Stomach smooth muscle (tissue), 2 donors: ENCODE results near the gene LRRC30.

ENCODE experiments used
- H3K27ac ChIP-seq: one replicate; pipeline ENCODE4 v1.7.0; 2013; ENCODE audit warnings: mild to moderate bottlenecking, low read length, inconsistent platforms
- H3K27me3 ChIP-seq, 2 donors: one replicate each; pipeline ENCODE4 v1.7.0; 2013; ENCODE audit warnings: low read length in 2 of 2; ENCODE audit not compliant: insufficient read depth in 2 of 2, control insufficient read depth in 1 of 2
- H3K36me3 ChIP-seq, 2 donors: one replicate each; pipeline ENCODE4 v1.7.0; 2013; ENCODE audit warnings: low read length in 2 of 2; ENCODE audit not compliant: control insufficient read depth in 2 of 2, insufficient read depth in 2 of 2
- H3K4me1 ChIP-seq: one replicate; pipeline ENCODE4 v1.7.0; 2013; ENCODE audit warnings: low read length; ENCODE audit not compliant: control insufficient read depth, insufficient read depth
- H3K4me3 ChIP-seq, 2 donors: one replicate each; pipeline ENCODE4 v1.7.0; 2013; ENCODE audit warnings: low read length in 2 of 2
- H3K9ac ChIP-seq, 2 donors: one replicate each; pipeline ENCODE4 v1.7.0; 2013; ENCODE audit warnings: low read length in 2 of 2, mild to moderate bottlenecking in 1 of 2
- H3K9me3 ChIP-seq, 2 donors: one replicate each; pipeline ENCODE4 v1.7.0; 2013; ENCODE audit warnings: low read length in 2 of 2; ENCODE audit not compliant: control insufficient read depth in 2 of 2
- donor health status: healthy.
- donor health status: Pancreatic carcinoma.

LRRC30 gene

DNA sequence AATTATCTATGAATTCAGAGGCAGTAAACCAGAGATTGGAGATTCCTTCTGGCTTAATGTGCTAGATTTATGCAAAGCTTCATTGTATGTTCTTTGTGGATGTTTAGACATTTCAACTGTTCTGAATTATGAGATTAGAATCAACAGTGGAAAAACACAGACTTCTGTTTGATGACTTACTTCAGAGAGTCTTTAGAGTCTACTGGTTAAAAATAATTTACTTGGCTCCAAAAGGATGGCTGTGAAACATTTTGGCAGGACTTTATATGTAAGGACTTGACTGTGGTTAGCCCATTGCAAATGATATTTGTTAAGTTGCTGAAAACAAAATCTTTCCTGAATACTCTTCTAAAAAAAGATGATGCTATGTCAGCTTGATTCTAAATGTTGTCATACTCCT lies 25.5 kb upstream of the LRRC30 start:
- H3K4me3 ChIP-seq, result no peak overlapping the region
- H3K9ac ChIP-seq, result no peak overlapping the region
- no peaks in the 10 kb centered on the region for H3K36me3 ChIP-seq
- no peaks in the 10 kb centered on the region for H3K27me3 ChIP-seq
- H3K27ac ChIP-seq, result no peak overlapping the region
- H3K4me1 ChIP-seq, result peaks cover 15% of the 10 kb centered on the region
- H3K9me3 ChIP-seq, result no peaks in the 10 kb centered on the region

DNA sequence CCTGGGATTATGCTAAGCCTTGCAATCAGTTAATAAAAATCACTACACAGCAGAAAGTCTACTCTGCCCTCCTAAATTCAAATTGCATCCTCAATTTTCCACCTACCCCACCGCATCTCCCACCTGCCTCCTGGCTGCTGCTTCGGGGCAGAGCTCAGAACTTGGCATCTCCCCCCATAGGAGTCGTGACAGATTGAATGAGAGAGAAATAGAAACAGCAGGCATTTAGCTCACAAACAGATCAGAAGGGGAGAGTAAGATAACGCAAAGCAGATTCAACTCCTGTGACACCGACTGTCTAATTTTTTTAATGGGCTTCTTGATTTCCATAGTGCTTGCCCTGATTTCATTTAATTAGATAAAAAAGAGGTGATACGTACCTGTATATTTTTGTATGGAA lies 24.7 kb upstream of the LRRC30 start:
- H3K9ac ChIP-seq, result no peak overlapping the region
- no peak overlapping the region for H3K4me3 ChIP-seq
- H3K27ac ChIP-seq, result no peak overlapping the region
- no peaks in the 10 kb centered on the region for H3K9me3 ChIP-seq
- H3K27me3 ChIP-seq, result no peaks in the 10 kb centered on the region
- no peaks in the 10 kb centered on the region for H3K36me3 ChIP-seq
- peaks cover 15% of the 10 kb centered on the region for H3K4me1 ChIP-seq

DNA sequence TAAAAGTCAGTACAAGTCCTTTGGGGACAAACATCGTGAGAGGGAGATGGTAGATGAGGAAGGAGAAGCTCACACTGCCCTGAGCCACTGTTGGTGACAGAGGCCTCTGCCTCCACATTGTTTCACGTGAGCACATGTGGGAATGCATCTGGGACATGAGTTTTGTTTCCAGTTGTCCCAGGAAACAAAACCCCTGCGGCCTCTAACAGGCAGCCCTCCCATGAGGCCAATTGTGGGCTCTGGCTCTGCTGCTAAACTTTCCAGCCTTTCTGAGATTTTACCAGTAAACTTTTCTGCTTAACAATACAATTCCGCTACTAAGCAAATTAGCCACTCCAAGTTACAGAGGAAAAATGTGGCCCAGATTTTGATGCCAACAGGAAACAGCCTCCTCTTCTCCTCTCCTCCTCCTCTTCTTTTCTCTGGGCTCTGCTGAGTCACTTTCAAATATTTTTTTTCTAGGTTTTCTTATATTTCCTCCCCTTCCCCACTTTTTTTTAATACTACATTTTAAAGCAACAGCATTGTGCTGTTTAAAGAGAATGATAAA lies 23.4 kb upstream of the LRRC30 start:
- H3K27ac ChIP-seq, result no peak overlapping the region

DNA sequence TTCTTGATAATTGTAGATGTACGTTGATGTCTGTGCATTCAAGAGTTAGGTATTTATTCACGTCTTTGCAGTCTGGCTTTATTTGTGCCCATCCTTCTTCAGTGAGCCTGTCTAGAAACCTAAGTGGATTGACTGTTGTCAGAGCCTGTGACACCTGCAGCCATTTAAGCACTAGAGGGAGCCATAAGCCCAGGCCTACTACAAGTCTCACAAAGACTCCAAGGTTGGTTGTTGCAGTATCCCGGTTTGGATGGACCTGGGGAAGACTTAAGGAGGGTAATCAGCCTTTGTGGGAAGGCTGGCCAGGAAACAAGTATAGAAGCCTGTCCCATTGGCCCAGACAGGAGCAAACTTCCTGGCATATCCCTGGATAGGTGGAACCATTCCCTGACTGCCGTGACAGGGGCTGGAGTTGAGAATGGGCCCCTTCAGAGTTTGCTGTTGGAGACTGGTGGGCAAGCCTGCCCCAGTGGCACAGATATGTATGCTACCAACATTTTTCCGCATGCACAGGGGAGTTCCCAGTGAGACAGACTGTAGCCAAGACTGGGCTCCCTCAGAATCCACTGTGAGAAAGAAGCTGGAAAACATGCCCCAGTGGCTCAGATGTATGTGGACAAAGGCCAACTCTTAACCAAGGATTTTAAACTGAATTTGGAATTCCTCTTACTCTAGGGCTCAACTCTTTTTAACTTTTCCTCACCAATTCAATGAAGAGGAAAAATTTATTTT lies 9.3 kb upstream of the LRRC30 start:
- H3K36me3 ChIP-seq, result no peaks in the 10 kb centered on the region
- H3K9me3 ChIP-seq, result no peaks in the 10 kb centered on the region
- no peak overlapping the region for H3K9ac ChIP-seq
- no peaks in the 10 kb centered on the region for H3K4me1 ChIP-seq
- H3K27ac ChIP-seq, result no peak overlapping the region
- H3K4me3 ChIP-seq, result no peak overlapping the region
- H3K27me3 ChIP-seq, result peaks cover 2 to 3% of the 10 kb centered on the region in 2 donors

More for the DNA sequence above, 23.4 kb upstream of the LRRC30 start:
- Histone ChIP-seq H3K4me3 (no peak overlapping the region), H3K27me3 (no peaks in the 10 kb centered on the region), H3K9me3 (no peaks in the 10 kb centered on the region), H3K36me3 (no peaks in the 10 kb centered on the region), H3K9ac (no peak overlapping the region), H3K4me1 (peaks cover 15% of the 10 kb centered on the region)

DNA sequence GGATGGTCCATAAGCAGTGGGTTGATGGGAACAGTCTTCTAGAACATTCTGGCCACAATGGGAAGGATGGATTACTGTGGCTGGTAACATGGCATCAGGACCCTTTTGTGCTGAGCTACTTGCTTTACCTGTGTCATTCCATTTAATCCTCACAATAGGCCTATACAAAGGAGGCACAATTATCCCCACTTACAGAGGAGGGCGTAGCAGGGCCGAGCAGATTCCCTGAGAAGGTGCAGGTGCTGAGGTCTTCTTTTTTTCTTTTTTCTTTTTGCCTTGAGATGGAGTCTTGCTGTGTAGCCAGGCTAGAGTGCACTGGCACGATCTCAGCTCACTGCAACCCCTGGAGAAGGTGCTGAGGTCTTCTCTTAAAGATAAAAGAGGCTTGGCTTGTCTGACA lies 6.7 kb upstream of the LRRC30 start:
- no peak overlapping the region for H3K27ac ChIP-seq
- H3K27me3 ChIP-seq, result peaks cover 2 to 3% of the 10 kb centered on the region in 2 donors
- H3K9ac ChIP-seq, result no peak overlapping the region
- H3K4me1 ChIP-seq, result no peaks in the 10 kb centered on the region
- H3K36me3 ChIP-seq, result no peaks in the 10 kb centered on the region
- no peaks in the 10 kb centered on the region for H3K9me3 ChIP-seq
- no peak overlapping the region for H3K4me3 ChIP-seq

- no peaks in the 10 kb centered on the region for H3K4me1 ChIP-seq
- no peak overlapping the region for H3K27ac ChIP-seq
- no peaks in the 10 kb centered on the region for H3K36me3 ChIP-seq
- no peak overlapping the region for H3K4me3 ChIP-seq
- H3K27me3 ChIP-seq, result peaks cover 0 to 10% of the 10 kb centered on the region in 2 donors
- H3K9me3 ChIP-seq, result no peaks in the 10 kb centered on the region
- H3K9ac ChIP-seq, result no peak overlapping the region
These were observed 1.3 kb downstream of the LRRC30 start for GRCh38 chr18:7232218-7232617.

DNA sequence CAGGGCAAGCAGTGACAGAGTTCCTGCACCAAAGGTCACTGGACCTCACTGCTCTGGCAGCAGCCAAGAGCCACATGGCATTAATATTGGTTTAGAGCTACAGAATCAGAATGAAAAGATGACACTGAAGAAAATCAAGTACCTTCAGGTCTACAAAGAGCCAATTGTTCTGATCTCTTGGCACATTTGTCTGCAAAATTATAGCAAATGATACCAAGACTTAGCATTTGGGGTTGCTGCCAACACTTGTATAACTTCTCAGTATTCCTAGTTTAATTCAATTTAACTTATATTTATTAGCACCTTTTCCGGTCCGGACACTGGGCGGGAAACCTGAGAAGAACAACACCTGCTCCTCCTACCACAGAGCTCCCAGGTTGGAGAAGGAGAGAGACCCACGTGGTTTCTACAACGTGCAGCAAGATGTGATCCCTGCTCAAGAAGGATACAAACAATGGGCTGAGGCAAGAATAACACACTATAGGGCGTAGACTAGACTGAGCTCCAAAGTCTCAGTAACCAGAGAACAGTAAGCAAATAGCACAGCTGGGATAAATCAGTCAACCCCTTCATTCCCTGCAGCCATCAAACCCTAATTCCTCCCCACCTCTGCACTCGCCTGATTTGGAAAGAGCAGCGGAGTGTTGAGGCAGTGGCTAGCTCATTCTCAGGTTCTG lies 2.4 kb downstream of the LRRC30 start:
- Histone ChIP-seq H3K27ac (no peak overlapping the region), H3K9ac (no peak overlapping the region), H3K36me3 (no peaks in the 10 kb centered on the region), H3K4me3 (no peak overlapping the region), H3K9me3 (no peaks in the 10 kb centered on the region), H3K27me3 (peaks cover 0 to 10% of the 10 kb centered on the region in 2 donors), H3K4me1 (no peaks in the 10 kb centered on the region)

- Histone ChIP-seq H3K27me3 (peaks cover 0 to 10% of the 10 kb centered on the region in 2 donors), H3K9me3 (no peaks in the 10 kb centered on the region), H3K27ac (no peak overlapping the region), H3K36me3 (no peaks in the 10 kb centered on the region), H3K4me1 (no peaks in the 10 kb centered on the region), H3K9ac (no peak overlapping the region), H3K4me3 (no peak overlapping the region)
These were observed 3.2 kb downstream of the LRRC30 start for GRCh38 chr18:7234091-7234490.

GRCh38 chr18:7234956-7235355 lies 4.1 kb downstream of the LRRC30 start:
- H3K27ac ChIP-seq, result no peak overlapping the region

GRCh38 chr18:7236072-7236471 lies 5.2 kb downstream of the LRRC30 start:
- H3K4me3 ChIP-seq, result no peak overlapping the region
- H3K27me3 ChIP-seq, result peaks cover 0 to 8% of the 10 kb centered on the region in 2 donors
- H3K9me3 ChIP-seq, result no peaks in the 10 kb centered on the region
- H3K9ac ChIP-seq, result no peak overlapping the region
- H3K27ac ChIP-seq, result no peak overlapping the region
- no peaks in the 10 kb centered on the region for H3K36me3 ChIP-seq
- H3K4me1 ChIP-seq, result no peaks in the 10 kb centered on the region

More at GRCh38 chr18:7234956-7235355, 4.1 kb downstream of the LRRC30 start:
- Histone ChIP-seq H3K9ac (no peak overlapping the region), H3K9me3 (no peaks in the 10 kb centered on the region), H3K4me3 (no peak overlapping the region), H3K4me1 (no peaks in the 10 kb centered on the region), H3K36me3 (no peaks in the 10 kb centered on the region), H3K27me3 (peaks cover 0 to 10% of the 10 kb centered on the region in 2 donors)

DNA sequence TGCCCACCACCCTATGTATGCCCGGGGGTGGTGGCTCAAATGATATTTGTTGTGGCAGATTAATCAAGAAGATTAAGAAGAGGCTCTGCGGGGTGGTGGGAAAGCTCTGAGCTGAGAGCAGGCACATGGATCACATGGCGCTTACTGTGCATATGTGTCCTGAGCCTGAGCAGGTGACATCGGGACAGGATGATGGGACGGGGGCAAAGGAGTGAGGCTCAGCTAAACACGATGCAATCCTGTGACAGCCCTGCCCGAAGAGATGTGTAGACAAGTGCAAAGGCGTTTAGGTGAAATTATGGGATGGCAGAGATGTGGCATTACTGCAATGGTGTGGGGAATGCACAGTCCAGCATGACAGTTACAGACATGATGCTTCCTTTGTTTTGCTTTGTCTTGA lies 6.0 kb downstream of the LRRC30 start:
- Histone ChIP-seq H3K27ac (no peak overlapping the region), H3K36me3 (no peaks in the 10 kb centered on the region), H3K27me3 (peaks cover 0 to 3% of the 10 kb centered on the region in 2 donors), H3K4me1 (no peaks in the 10 kb centered on the region), H3K9ac (no peak overlapping the region), H3K4me3 (no peak overlapping the region), H3K9me3 (no peaks in the 10 kb centered on the region)
